Uterus (tissue), 4 donors: ENCODE measurements around the gene TBPL2. TPM values are rescaled to one million over a fixed set of nuclear protein-coding genes. Genes with fewer than 3 reads are reported as not detected.

Experiments used
- DNase-seq, 2 donors: peaks; one replicate each; pipeline ENCODE4 v3.0.0-alpha.2; 2019 to 2020
- H3K27ac ChIP-seq, 2 donors: fragments of 200-600 bp; sonication (generic); 1 replicate in 1 of 2; 2 replicates in 1 of 2; pipeline ENCODE4 v1.5.1; 2016 to 2018
- H3K27me3 ChIP-seq, 2 donors: fragments of 200-600 bp; sonication (generic); one replicate each; pipeline ENCODE4 v1.5.1; 2018 to 2019; ENCODE audit warnings: control low read depth in 1 of 2
- H3K36me3 ChIP-seq, 2 donors: fragments of 200-600 bp; sonication (generic); one replicate each; pipeline ENCODE4 v1.5.1; 2019; ENCODE audit warnings: control low read depth in 1 of 2
- H3K4me1 ChIP-seq, 2 donors: fragments of 200-600 bp; sonication (generic); one replicate each; pipeline ENCODE4 v1.5.1; 2018 to 2019; ENCODE audit warnings: control low read depth in 1 of 2
- H3K4me3 ChIP-seq, 2 donors: fragments of 200-600 bp; sonication (generic); 1 replicate in 1 of 2; 2 replicates in 1 of 2; pipeline ENCODE4 v1.5.1; 2018 to 2019; ENCODE audit warnings: mild to moderate bottlenecking in 1 of 2
- H3K9me3 ChIP-seq, 2 donors: fragments of 200-600 bp; sonication (generic); one replicate each; pipeline ENCODE4 v1.5.1; 2019; ENCODE audit warnings: control low read depth in 1 of 2
- POLR2A ChIP-seq, 2 donors: fragments of 450-650 bp; IDR thresholded peaks; one replicate each; pipeline ENCODE4 v1.6.1; 2016; ENCODE audit warnings: antibody characterized with exemption in 2 of 2, mild to moderate bottlenecking in 1 of 2, moderate library complexity in 1 of 2
- intact Hi-C: fragments of 100-400 bp; cut with DNase I; formaldehyde crosslinking; loops from one replicate; pipeline ENCODE4 v1.15.1; 2023; ENCODE audit warnings: low total_unique reads
- total RNA-seq, 4 donors: library from RNA; depleted of rRNA in 3 of 4; stranded (reverse); fragments of >200 nt in 3 of 4; gene quantifications; one replicate each; pipeline versions ENCODE4 v1.1.0 to v1.2.4, GENCODE V29; 2014 to 2023
- TF ChIP-seq, protein P1 (sequence below), 4 experiments: fragments of 200-600 bp in 2 of 4; fragments of 450-650 bp in 2 of 4; sonication (generic) in 2 of 4; IDR thresholded peaks; one replicate each; pipeline ENCODE4 v1.5.1; 2016 to 2019; ENCODE audit warnings: antibody characterized with exemption in 4 of 4, mild to moderate bottlenecking in 2 of 4, moderate library complexity in 1 of 4
- donor health status: DM: yes; HTN: yes; CAD: no.

The TBPL2 gene
- total RNA-seq, 4 donors from 2014 or later, result not detected

DNA sequence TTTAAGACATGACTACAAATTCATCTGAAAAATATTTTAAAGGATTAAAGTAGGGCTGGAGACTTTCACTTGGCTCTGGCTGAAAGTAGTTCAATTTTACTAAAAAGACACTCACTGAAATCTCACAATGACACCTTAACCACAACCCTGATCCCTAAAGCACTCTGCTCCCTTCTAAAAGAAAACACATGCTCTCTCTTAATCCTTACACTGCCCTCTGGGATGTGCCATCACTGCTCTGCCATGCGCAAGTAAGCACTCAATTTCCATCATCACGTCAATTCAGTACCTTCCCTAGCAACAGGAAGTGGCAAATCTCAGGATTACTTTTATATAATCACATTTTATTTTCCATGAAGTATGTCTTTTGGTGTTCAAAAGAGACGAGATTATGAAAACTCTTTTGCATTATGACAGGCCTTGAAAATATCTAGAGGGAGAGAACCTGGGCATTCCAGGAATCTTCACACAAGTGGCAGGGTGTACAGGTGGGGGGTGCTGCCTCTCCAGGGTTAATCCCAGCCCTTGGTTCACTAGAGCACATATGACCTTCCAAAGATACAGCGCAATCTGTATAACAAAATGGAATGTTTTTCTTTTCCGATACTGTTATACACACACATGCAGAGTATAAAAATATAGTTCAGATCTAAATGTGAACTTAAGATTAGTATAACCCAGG lies 36.1 kb downstream of the TBPL2 start:
- peaks cover 0 to 4% of the 10 kb centered on the region in 2 donors for H3K4me1 ChIP-seq
- no peak overlapping the region for H3K27ac ChIP-seq
- intact Hi-C loops, result no loop called here
- no peaks in the 10 kb centered on the region for H3K36me3 ChIP-seq
- H3K4me3 ChIP-seq, result no peak overlapping the region
- H3K27me3 ChIP-seq, result no peaks in the 10 kb centered on the region
- no peak for DNase-seq
- H3K9me3 ChIP-seq, result no peaks in the 10 kb centered on the region
- no peak for TF ChIP-seq POLR2A (IDR thresholded peaks at IDR 0.05)
- TF ChIP-seq, protein P1, sequence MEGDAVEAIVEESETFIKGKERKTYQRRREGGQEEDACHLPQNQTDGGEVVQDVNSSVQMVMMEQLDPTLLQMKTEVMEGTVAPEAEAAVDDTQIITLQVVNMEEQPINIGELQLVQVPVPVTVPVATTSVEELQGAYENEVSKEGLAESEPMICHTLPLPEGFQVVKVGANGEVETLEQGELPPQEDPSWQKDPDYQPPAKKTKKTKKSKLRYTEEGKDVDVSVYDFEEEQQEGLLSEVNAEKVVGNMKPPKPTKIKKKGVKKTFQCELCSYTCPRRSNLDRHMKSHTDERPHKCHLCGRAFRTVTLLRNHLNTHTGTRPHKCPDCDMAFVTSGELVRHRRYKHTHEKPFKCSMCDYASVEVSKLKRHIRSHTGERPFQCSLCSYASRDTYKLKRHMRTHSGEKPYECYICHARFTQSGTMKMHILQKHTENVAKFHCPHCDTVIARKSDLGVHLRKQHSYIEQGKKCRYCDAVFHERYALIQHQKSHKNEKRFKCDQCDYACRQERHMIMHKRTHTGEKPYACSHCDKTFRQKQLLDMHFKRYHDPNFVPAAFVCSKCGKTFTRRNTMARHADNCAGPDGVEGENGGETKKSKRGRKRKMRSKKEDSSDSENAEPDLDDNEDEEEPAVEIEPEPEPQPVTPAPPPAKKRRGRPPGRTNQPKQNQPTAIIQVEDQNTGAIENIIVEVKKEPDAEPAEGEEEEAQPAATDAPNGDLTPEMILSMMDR (IDR thresholded peaks at IDR 0.05), result no peak

DNA sequence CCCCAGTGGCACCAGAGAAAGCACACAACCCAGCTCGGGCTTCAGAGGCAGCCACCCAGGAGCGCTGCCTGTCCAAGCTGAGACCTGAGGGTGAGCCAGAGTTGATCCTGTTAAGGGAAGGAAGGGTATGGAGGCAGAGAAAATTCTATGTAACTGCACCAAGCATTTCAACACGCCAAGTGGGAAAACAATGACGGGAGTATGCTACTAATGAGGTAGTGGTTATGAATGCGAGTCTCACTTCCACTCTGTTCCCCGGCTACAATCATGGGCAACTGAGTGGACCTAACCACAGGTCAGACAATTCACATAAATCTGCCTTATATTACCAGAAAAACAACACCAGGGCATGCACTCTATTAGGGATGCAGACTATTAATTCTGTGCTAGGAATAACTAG lies 38.7 kb downstream of the TBPL2 start:
- H3K27me3 ChIP-seq, result no peaks in the 10 kb centered on the region
- H3K36me3 ChIP-seq, result no peaks in the 10 kb centered on the region
- no peak overlapping the region for H3K27ac ChIP-seq
- TF ChIP-seq, protein P1 (IDR thresholded peaks at IDR 0.05), result no peak
- no peak for TF ChIP-seq POLR2A (IDR thresholded peaks at IDR 0.05)
- H3K4me3 ChIP-seq, result no peak overlapping the region
- no peak for DNase-seq
- H3K9me3 ChIP-seq, result no peaks in the 10 kb centered on the region
- H3K4me1 ChIP-seq, result peaks cover 0 to 8% of the 10 kb centered on the region in 2 donors
- intact Hi-C loops, result no loop called here

DNA sequence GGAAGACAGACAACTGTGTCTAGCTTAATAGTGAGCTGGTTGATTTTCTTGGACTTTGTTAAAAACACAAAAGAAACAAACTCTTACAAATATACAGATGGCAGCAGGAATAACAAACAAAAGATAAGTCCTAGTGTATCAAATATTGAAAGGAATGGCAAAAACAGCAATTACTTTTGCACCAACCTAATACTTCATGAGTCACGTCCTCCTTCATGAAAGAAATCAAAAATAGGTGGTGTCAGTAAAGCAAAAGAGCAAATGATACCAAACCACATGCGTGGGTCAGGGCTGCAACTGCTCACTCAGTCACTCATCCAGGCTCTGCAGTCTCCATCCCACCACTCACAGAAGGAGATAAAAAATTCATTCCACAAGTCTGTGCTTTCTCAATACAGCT lies 40.6 kb downstream of the TBPL2 start:
- intact Hi-C loops, result no loop called here
- H3K4me1 ChIP-seq, result peaks cover 0 to 8% of the 10 kb centered on the region in 2 donors
- H3K9me3 ChIP-seq, result no peaks in the 10 kb centered on the region
- DNase-seq, result no peak
- no peaks in the 10 kb centered on the region for H3K27me3 ChIP-seq
- peak overlapping the region; percentile 20 to 46 for H3K27ac ChIP-seq
- no peak for TF ChIP-seq POLR2A (IDR thresholded peaks at IDR 0.05)
- TF ChIP-seq, protein P1 (IDR thresholded peaks at IDR 0.05), result no peak
- H3K36me3 ChIP-seq, result no peaks in the 10 kb centered on the region
- no peak overlapping the region for H3K4me3 ChIP-seq

DNA sequence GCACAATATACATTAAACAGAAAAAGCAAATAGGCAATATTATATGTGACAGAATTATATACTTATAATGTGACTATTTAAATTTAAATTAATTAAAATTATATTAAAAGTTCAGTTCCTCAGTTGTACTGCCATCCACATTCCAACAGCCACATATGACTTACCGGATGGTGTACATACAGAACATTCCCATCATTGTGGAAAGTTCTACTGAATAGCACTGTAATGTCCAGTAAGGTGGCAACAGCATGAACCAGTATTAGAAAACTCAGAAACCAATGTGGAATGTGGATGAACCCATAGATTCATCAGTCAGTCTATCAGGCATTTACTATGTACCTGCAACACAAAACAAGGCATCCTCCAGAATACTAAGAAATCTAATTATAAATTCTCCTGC lies 41.2 kb downstream of the TBPL2 start:
- Histone ChIP-seq H3K4me1 (peaks cover 0 to 8% of the 10 kb centered on the region in 2 donors), H3K27ac (peak overlapping the region; percentile 20 to 46)
- intact Hi-C loops, result no loop called here

DNA sequence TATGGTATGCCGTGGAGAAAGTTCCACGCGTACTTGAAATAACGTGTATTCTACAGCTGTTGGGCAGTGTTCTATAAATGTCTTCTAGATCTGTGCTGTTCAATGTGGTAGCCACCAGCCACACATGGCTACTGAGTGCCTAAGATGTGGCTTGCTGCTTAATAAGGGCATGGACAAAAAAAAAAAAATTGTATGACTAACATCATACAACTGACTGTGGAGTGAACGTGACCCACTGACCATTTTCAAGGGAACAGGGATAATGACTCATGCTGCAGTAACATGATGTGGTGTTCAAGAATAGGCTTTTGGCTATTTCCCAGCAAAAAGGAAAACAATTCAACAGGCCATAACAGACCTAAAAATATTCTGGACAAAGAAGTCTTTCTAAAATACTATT lies 41.7 kb downstream of the TBPL2 start:
- peak in 1 of 2 donors; percentile 40 for DNase-seq
- peak overlapping the region; percentile 6 to 65 for H3K27ac ChIP-seq

More for the DNA sequence above, 41.2 kb downstream of the TBPL2 start:
- H3K4me3 ChIP-seq, result no peak overlapping the region
- DNase-seq, result no peak
- no peaks in the 10 kb centered on the region for H3K36me3 ChIP-seq
- H3K9me3 ChIP-seq, result no peaks in the 10 kb centered on the region
- no peaks in the 10 kb centered on the region for H3K27me3 ChIP-seq
- TF ChIP-seq, protein P1 (IDR thresholded peaks at IDR 0.05), result no peak
- TF ChIP-seq POLR2A (IDR thresholded peaks at IDR 0.05), result no peak

More for the DNA sequence above, 41.7 kb downstream of the TBPL2 start:
- TF ChIP-seq, protein P1 (IDR thresholded peaks at IDR 0.05), result no peak
- no peak for TF ChIP-seq POLR2A (IDR thresholded peaks at IDR 0.05)
- H3K27me3 ChIP-seq, result no peaks in the 10 kb centered on the region
- intact Hi-C loops, result no loop called here
- peaks cover 0 to 8% of the 10 kb centered on the region in 2 donors for H3K4me1 ChIP-seq
- H3K9me3 ChIP-seq, result no peaks in the 10 kb centered on the region
- H3K4me3 ChIP-seq, result no peak overlapping the region
- H3K36me3 ChIP-seq, result no peaks in the 10 kb centered on the region
